Left ventricle myocardium inferior (tissue), 1 donor: ENCODE data around the gene ATF1. TPM values are rescaled to one million over a fixed set of nuclear protein-coding genes. Genes with fewer than 3 reads are reported as not detected.

Experiments used
- DNase-seq: peaks from one replicate; pipeline ENCODE4 v3.0.0-alpha.2; 2020
- H3K27ac ChIP-seq: fragments of 200-600 bp; replicated peaks from 2 replicates; pipeline ENCODE4 v1.8.0; 2021
- H3K27me3 ChIP-seq: fragments of 200-600 bp; 2 replicates; pipeline ENCODE4 v1.8.0; 2021; ENCODE audit warnings: low read depth
- H3K36me3 ChIP-seq: fragments of 200-600 bp; 2 replicates; pipeline ENCODE4 v1.8.0; 2021
- H3K4me1 ChIP-seq: fragments of 200-600 bp; 2 replicates; pipeline ENCODE4 v1.8.0; 2021
- H3K4me3 ChIP-seq: fragments of 200-600 bp; 2 replicates; pipeline ENCODE4 v1.8.0; 2021; ENCODE audit warnings: mild to moderate bottlenecking, moderate library complexity
- H3K9me3 ChIP-seq: fragments of 200-600 bp; replicated peaks from 2 replicates; pipeline ENCODE4 v1.8.0; 2021
- CTCF ChIP-seq: fragments of 200-600 bp; IDR thresholded peaks from 2 replicates; pipeline ENCODE4 v1.8.0; 2021; ENCODE audit warnings: antibody characterized with exemption, mild to moderate bottlenecking, borderline replicate concordance
- intact Hi-C: fragments of 100-400 bp; cut with micrococcal nuclease; formaldehyde crosslinking; loops from one replicate; pipeline ENCODE4 v1.11.0; 2022
- total RNA-seq: library from RNA; stranded (reverse); fragmentation: NEBNext Ultra II Directional; extraction: Animal tissue kit (Norgen Biotek cat#: 25700); gene quantifications from one replicate; pipeline ENCODE4 v1.2.1, GENCODE V29; 2021
- donor health status: DM: no; HTN: yes; CAD: no; lungs with severe emphysema.

The ATF1 gene
- total RNA-seq, 1 donor from 2014 or later: 28.3 TPM

GRCh38 chr12:50742776-50743175 is 21.1 kb upstream of the ATF1 start:
- no peak overlapping the region for H3K27ac ChIP-seq
- intact Hi-C loops: no loop called here
- DNase-seq: no peak
- H3K4me3 ChIP-seq: no peak overlapping the region
- peaks cover 100% of the 10 kb centered on the region for H3K36me3 ChIP-seq
- H3K4me1 ChIP-seq: no peaks in the 10 kb centered on the region
- TF ChIP-seq CTCF: no peak
- no peaks in the 10 kb centered on the region for H3K27me3 ChIP-seq
- no peaks in the 10 kb centered on the region for H3K9me3 ChIP-seq

GRCh38 chr12:50745861-50746260 is 18.0 kb upstream of the ATF1 start:
- DNase-seq: no peak
- intact Hi-C loops: no loop called here
- Histone ChIP-seq H3K9me3 (no peaks in the 10 kb centered on the region), H3K27me3 (no peaks in the 10 kb centered on the region), H3K4me1 (peaks cover 8% of the 10 kb centered on the region), H3K4me3 (no peak overlapping the region), H3K36me3 (peaks cover 83% of the 10 kb centered on the region), H3K27ac (no peak overlapping the region)
- no peak for TF ChIP-seq CTCF

GRCh38 chr12:50746431-50746830 is 17.5 kb upstream of the ATF1 start:
- DNase-seq: no peak
- Histone ChIP-seq H3K36me3 (peaks cover 80% of the 10 kb centered on the region), H3K4me1 (peaks cover 8% of the 10 kb centered on the region)

GRCh38 chr12:50747817-50748216 is 16.1 kb upstream of the ATF1 start:
- H3K4me1 ChIP-seq: peaks cover 13% of the 10 kb centered on the region
- H3K36me3 ChIP-seq: peaks cover 67% of the 10 kb centered on the region
- no peaks in the 10 kb centered on the region for H3K27me3 ChIP-seq
- no peaks in the 10 kb centered on the region for H3K9me3 ChIP-seq
- intact Hi-C loops: no loop called here
- DNase-seq: no peak
- no peak for TF ChIP-seq CTCF
- no peak overlapping the region for H3K27ac ChIP-seq
- H3K4me3 ChIP-seq: no peak overlapping the region

More at GRCh38 chr12:50746431-50746830, 17.5 kb upstream of the ATF1 start:
- TF ChIP-seq CTCF: no peak
- no peak overlapping the region for H3K4me3 ChIP-seq
- intact Hi-C loops: no loop called here
- no peaks in the 10 kb centered on the region for H3K27me3 ChIP-seq
- no peak overlapping the region for H3K27ac ChIP-seq
- H3K9me3 ChIP-seq: no peaks in the 10 kb centered on the region

- Histone ChIP-seq H3K36me3 (peaks cover 50% of the 10 kb centered on the region), H3K27ac (no peak overlapping the region), H3K4me1 (peaks cover 16% of the 10 kb centered on the region), H3K9me3 (no peaks in the 10 kb centered on the region), H3K4me3 (no peak overlapping the region), H3K27me3 (no peaks in the 10 kb centered on the region)
- no peak for DNase-seq
- intact Hi-C loops: no loop called here
- TF ChIP-seq CTCF: no peak
Measured at GRCh38 chr12:50749459-50749882, 14.4 kb upstream of the ATF1 start.

- DNase-seq: no peak
- Histone ChIP-seq H3K9me3 (no peaks in the 10 kb centered on the region), H3K36me3 (peaks cover 41% of the 10 kb centered on the region), H3K27ac (no peak overlapping the region), H3K4me3 (no peak overlapping the region), H3K27me3 (no peaks in the 10 kb centered on the region), H3K4me1 (peaks cover 16% of the 10 kb centered on the region)
- no peak for TF ChIP-seq CTCF
- intact Hi-C loops: no loop called here
Measured at GRCh38 chr12:50750366-50750765, 13.5 kb upstream of the ATF1 start.
